Activated CD4-positive, alpha-beta T cell treated with anti-CD3 and anti-CD28 coated beads, Interleukin-2, amount 10 ng/mL, durations not matched to agents 7 days and 5 days (primary cell): Measurements from ENCODE around the gene ZNF227. TPM values are rescaled to one million over a fixed set of nuclear protein-coding genes. Genes with fewer than 3 reads are reported as not detected.
"Not testable (repeated sequence)": the region's sequence is repeated elsewhere in the genome, so short reads cannot be mapped to it uniquely, and the experiment has no call there.

ENCODE experiments used
- CTCF ChIA-PET: fragments of 350-600 bp; sonication (Branson Sonifier 250); formaldehyde crosslinking; loops from one replicate; lab custom pipeline; 2021; ENCODE audit warnings: antibody characterized with exemption; lab: Charles Lee
- POLR2A ChIA-PET: fragments of 350-600 bp; sonication (Branson Sonifier 250); formaldehyde crosslinking; loops from one replicate; lab custom pipeline; 2021; ENCODE audit warnings: antibody characterized with exemption; lab: Charles Lee
- DNase-seq: peaks from one replicate; pipeline ENCODE4 v3.0.0-alpha.2; 2020
- H3K27ac Mint-ChIP-seq: one replicate; pipeline ENCODE4 v1.8.0; 2021; ENCODE audit warnings: mild to moderate bottlenecking, moderate library complexity, mixed read lengths
- H3K27me3 Mint-ChIP-seq: one replicate; pipeline ENCODE4 v1.8.0; 2021; ENCODE audit warnings: mixed read lengths
- H3K36me3 Mint-ChIP-seq: one replicate; pipeline ENCODE4 v1.8.0; 2021; ENCODE audit warnings: low read depth, mixed read lengths
- H3K4me1 Mint-ChIP-seq: one replicate; pipeline ENCODE4 v1.8.0; 2021; ENCODE audit warnings: mixed read lengths
- H3K4me3 Mint-ChIP-seq: one replicate; pipeline ENCODE4 v1.8.0; 2021; ENCODE audit warnings: mild to moderate bottlenecking, moderate library complexity, mixed read lengths
- H3K9me3 Mint-ChIP-seq: one replicate; pipeline ENCODE4 v1.8.0; 2021; ENCODE audit warnings: mixed read lengths
- total RNA-seq, 2 experiments: library from RNA; stranded (reverse); gene quantifications; one replicate each; pipeline ENCODE4 v1.2.3, GENCODE V29; 2021

ZNF227 gene
- 10 to 100 TPM; 29.8 to 30.7 TPM for total RNA-seq

DNA sequence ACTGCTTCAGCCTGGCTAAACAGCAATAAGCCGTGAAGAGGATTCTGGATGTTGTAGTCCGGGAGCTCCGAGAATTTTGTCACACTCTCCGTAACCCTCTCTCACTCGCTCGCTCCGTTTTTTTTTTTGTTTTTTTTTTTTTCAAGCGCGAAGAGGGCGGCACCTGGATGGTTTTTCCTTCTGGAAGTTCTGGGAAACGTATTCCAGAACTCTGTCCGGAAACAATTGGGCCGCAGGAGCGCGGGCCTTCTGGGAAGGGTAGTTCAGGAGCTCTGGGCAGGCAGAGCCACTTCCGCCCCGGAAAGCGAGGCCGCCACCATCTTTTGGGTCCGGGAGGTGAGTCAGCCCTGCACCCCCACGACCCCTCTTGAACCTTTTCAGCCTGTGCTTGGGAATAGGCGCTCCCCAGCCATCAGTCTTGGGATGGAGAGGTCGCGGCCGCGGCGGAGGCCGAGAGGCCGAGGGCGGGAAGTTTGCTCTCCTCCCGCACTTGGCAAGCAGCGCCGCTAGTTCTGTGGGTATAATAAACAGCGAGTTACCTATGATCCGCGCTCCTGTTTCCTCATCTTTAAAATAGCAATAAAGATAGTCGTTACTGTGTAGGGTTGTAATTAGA lies at the start of gene ZNF227:
ZNF227 (plus strand) TSS at position 283 of the 616 bp plus-strand sequence. CDS start 5,261 bp downstream, outside the sequence.
- H3K9me3 Mint-ChIP-seq: peaks cover 24% of the 10 kb centered on the region
- H3K27ac Mint-ChIP-seq: peak within 1 kb of the TSS; percentile 92
- POLR2A ChIA-PET: no interaction called here
- no peaks in the 10 kb centered on the region for H3K27me3 Mint-ChIP-seq
- H3K36me3 Mint-ChIP-seq: peaks cover 39% of the 10 kb centered on the region
- CTCF ChIA-PET: interaction anchor here (0.6 to 1.5 kb wide), 10 partner anchors 31 to 516 kb away, joined by 3 to 4 read pairs (median 3); no protein-coding TSS in a partner anchor
- H3K4me3 Mint-ChIP-seq: peak within 1 kb of the TSS; percentile 92
- peaks cover 29% of the 10 kb centered on the region for H3K4me1 Mint-ChIP-seq
- peak; percentile 83 for DNase-seq

DNA sequence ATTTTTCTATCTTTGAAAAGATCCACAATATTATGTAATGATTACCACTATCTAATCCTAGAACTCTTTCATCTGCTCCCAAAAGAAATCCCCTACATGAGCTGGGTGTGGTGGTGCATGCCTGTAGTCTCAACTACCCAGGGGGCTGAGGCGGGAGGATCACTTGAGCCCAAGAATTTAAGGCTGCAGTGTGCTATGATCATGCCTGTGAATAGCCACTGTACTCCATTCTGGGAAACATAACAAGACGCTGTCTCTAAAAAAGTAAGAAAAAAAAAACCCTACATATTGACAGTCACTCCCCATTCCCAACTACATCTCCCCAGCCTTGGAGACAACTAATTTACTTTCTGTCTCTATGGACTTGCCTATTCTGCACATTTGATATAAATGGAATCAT lies 48.5 kb upstream of the ZNF227 start:
- H3K4me3 Mint-ChIP-seq: no peak overlapping the region
- peaks cover 37% of the 10 kb centered on the region for H3K36me3 Mint-ChIP-seq
- H3K27me3 Mint-ChIP-seq: no peaks in the 10 kb centered on the region
- peaks cover 29% of the 10 kb centered on the region for H3K4me1 Mint-ChIP-seq
- ChIA-PET POLR2A (no interaction called here), CTCF (no interaction called here)
- peaks cover 48% of the 10 kb centered on the region for H3K9me3 Mint-ChIP-seq
- no peak overlapping the region for H3K27ac Mint-ChIP-seq
- no peak for DNase-seq

DNA sequence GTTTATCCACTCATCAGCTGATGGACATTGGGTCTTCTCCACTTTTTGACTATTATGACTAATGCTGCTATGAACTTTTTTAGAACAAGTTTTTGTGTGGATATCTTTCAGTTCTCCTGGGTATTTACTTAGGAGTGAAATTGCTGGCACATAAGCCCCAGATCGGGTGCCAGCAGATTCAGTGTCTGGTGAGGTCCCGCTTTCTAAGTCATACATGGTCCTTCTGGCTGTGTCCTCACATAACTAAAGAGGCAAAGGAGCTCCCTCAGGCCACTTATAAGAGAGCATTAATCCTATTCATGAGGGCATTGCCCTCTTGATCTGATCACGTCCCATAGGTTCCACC lies 48.0 kb upstream of the ZNF227 start:
- CTCF ChIA-PET: interaction anchor here (1.0 kb wide), 1 partner anchor 46 kb away, joined by 4 read pairs; no protein-coding TSS in a partner anchor
- POLR2A ChIA-PET: no interaction called here
- H3K27ac Mint-ChIP-seq: peak overlapping the region; percentile 94

DNA sequence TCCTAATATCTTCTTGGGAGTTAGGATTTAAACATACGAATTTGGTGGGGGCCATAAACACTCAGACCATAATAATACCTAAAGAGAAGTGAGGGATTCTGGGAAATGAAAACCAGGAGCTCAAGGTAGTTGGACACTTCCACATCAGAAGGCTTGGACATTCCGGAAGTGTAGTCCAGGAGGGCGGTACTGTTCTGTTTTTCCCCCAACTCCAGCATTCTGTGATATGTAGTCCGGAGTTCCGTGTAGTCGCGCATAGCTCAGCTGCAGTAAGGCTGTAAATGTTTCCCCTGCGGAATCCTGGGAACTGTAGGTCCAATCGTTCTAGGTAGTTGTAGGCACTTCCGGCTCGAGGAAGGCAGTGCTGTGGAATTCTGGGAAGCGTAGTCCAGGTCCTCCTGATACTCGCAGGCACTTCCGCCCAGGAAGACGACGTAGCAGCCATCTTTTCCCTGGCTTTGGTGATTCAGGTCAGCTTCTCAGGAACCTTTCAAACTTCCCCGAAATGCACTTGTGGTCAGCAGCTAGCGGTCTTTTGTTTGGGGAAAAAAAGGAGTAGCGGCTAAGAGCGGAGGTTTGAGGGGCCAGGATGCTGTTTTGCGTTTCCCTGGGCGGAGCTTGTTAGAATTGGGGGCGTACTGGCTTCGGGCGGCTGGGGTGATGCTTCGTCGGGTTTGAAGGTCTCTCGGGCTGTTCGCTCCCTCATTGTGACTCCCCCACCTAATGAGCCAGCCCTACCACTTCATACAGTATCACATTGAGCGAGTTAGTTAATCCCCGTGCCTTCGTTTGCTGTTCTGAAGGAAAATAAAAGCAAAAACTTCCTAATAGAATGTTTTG lies 47.4 kb upstream of the ZNF227 start, which contains the start of gene ZNF226:
ZNF226 (plus strand) TSS at position 428 of the 840 bp plus-strand sequence. CDS start 4,981 bp downstream, outside the sequence.
- H3K4me1 Mint-ChIP-seq: peaks cover 29% of the 10 kb centered on the region
- CTCF ChIA-PET: interaction anchor here (0.9 to 1.0 kb wide), 2 partner anchors 15 to 45 kb away, joined by 3 to 4 read pairs; no protein-coding TSS in a partner anchor
- H3K4me3 Mint-ChIP-seq: peak within 1 kb of the TSS; percentile 90
- DNase-seq: peak; percentile 86
- no peaks in the 10 kb centered on the region for H3K27me3 Mint-ChIP-seq
- H3K36me3 Mint-ChIP-seq: peaks cover 48% of the 10 kb centered on the region
- H3K27ac Mint-ChIP-seq: peak within 1 kb of the TSS; percentile 94
- H3K9me3 Mint-ChIP-seq: peaks cover 51% of the 10 kb centered on the region
- POLR2A ChIA-PET: no interaction called here

More for the DNA sequence above, 48.0 kb upstream of the ZNF227 start:
- H3K4me3 Mint-ChIP-seq: peak overlapping the region; percentile 90
- H3K36me3 Mint-ChIP-seq: peaks cover 43% of the 10 kb centered on the region
- peaks cover 29% of the 10 kb centered on the region for H3K4me1 Mint-ChIP-seq
- H3K9me3 Mint-ChIP-seq: peaks cover 49% of the 10 kb centered on the region
- no peaks in the 10 kb centered on the region for H3K27me3 Mint-ChIP-seq
- no peak for DNase-seq

- H3K9me3 Mint-ChIP-seq: peaks cover 67% of the 10 kb centered on the region
- H3K27ac Mint-ChIP-seq, POLR2A ChIA-PET, H3K27me3 Mint-ChIP-seq, CTCF ChIA-PET, DNase-seq, H3K4me3 Mint-ChIP-seq: not testable (repeated sequence)
- H3K4me1 Mint-ChIP-seq: peaks cover 19% of the 10 kb centered on the region
- peaks cover 91% of the 10 kb centered on the region for H3K36me3 Mint-ChIP-seq
These were observed 41.7 kb upstream of the ZNF227 start for GRCh38 chr19:44170660-44171059.

- POLR2A ChIA-PET: no interaction called here
- CTCF ChIA-PET: no interaction called here
These were observed 35.7 kb upstream of the ZNF227 start for GRCh38 chr19:44176590-44176989.

DNA sequence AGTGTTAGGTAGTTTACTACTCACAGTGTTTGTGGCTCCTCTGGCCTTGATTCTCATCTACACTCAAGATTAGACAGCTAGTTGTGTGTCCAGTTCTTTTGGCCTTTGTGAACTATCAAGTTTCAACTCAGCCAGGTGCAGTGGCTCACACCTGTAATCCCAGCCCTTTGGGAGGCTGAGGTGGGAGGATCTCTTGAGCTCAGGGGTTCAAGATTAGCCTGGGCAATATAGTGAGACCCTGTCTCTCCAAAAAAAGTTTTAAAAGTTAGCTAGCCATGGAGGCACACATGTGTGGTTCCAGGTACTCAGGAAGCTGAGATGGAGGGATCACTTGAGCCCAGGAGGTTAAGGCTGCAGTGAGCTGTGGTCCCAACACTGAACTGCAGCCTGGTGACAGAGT lies 31.4 kb upstream of the ZNF227 start:
- ChIA-PET POLR2A (no interaction called here), CTCF (interaction anchor here (0.5 to 1.3 kb wide), 2 partner anchors 15 to 1247 kb away, joined by 3 read pairs; no protein-coding TSS in a partner anchor)
- Mint-ChIP-seq H3K4me3 (no peak overlapping the region), H3K36me3 (peaks cover 26% of the 10 kb centered on the region), H3K27ac (no peak overlapping the region), H3K27me3 (no peaks in the 10 kb centered on the region), H3K9me3 (peaks cover 74% of the 10 kb centered on the region), H3K4me1 (no peaks in the 10 kb centered on the region)
- DNase-seq: no peak

More at GRCh38 chr19:44176590-44176989, 35.7 kb upstream of the ZNF227 start:
- peaks cover 70% of the 10 kb centered on the region for H3K36me3 Mint-ChIP-seq
- H3K27me3 Mint-ChIP-seq: no peaks in the 10 kb centered on the region
- H3K9me3 Mint-ChIP-seq: peaks cover 84% of the 10 kb centered on the region
- no peaks in the 10 kb centered on the region for H3K4me1 Mint-ChIP-seq
- DNase-seq: no peak
- H3K27ac Mint-ChIP-seq: no peak overlapping the region
- no peak overlapping the region for H3K4me3 Mint-ChIP-seq

DNA sequence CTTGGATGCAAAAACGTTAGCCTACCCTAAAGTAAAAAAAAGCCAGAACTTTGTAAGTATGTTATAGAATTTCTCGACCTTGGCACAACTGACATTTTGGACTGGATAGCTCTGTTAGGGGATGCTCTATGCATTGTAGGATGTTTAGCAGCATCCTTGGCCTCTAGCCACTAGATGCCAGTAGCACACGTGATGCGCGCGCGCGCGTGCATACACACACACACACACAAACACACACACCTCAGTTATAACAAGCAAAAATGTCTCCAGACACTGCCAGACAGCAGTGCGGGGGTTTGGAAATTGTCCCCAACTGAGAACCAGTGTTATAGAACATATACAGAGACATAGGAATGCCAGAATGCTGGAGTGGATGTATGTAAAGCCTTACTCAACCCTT lies 30.2 kb upstream of the ZNF227 start:
- ChIA-PET CTCF (no interaction called here), POLR2A (no interaction called here)
- peaks cover 62% of the 10 kb centered on the region for H3K9me3 Mint-ChIP-seq
- no peak for DNase-seq
- no peak overlapping the region for H3K27ac Mint-ChIP-seq
- no peaks in the 10 kb centered on the region for H3K4me1 Mint-ChIP-seq
- peaks cover 14% of the 10 kb centered on the region for H3K36me3 Mint-ChIP-seq
- no peaks in the 10 kb centered on the region for H3K27me3 Mint-ChIP-seq
- no peak overlapping the region for H3K4me3 Mint-ChIP-seq

GRCh38 chr19:44190020-44190419 lies 22.3 kb upstream of the ZNF227 start:
- POLR2A ChIA-PET: no interaction called here

GRCh38 chr19:44192127-44192526 lies 20.2 kb upstream of the ZNF227 start:
- DNase-seq: no peak
- Mint-ChIP-seq H3K27me3 (no peaks in the 10 kb centered on the region), H3K36me3 (no peaks in the 10 kb centered on the region), H3K4me1 (no peaks in the 10 kb centered on the region), H3K27ac (no peak overlapping the region), H3K4me3 (no peak overlapping the region), H3K9me3 (peaks cover 39% of the 10 kb centered on the region)
- ChIA-PET CTCF (no interaction called here), POLR2A (no interaction called here)

More at GRCh38 chr19:44190020-44190419, 22.3 kb upstream of the ZNF227 start:
- no peak overlapping the region for H3K27ac Mint-ChIP-seq
- no peaks in the 10 kb centered on the region for H3K4me1 Mint-ChIP-seq
- peaks cover 33% of the 10 kb centered on the region for H3K9me3 Mint-ChIP-seq
- no peaks in the 10 kb centered on the region for H3K27me3 Mint-ChIP-seq
- H3K4me3 Mint-ChIP-seq: no peak overlapping the region
- CTCF ChIA-PET: no interaction called here
- DNase-seq: no peak
- no peaks in the 10 kb centered on the region for H3K36me3 Mint-ChIP-seq

- no peak overlapping the region for H3K4me3 Mint-ChIP-seq
- no peaks in the 10 kb centered on the region for H3K27me3 Mint-ChIP-seq
- no peak overlapping the region for H3K27ac Mint-ChIP-seq
- ChIA-PET POLR2A (no interaction called here), CTCF (no interaction called here)
- no peaks in the 10 kb centered on the region for H3K4me1 Mint-ChIP-seq
- peaks cover 22% of the 10 kb centered on the region for H3K9me3 Mint-ChIP-seq
- no peak for DNase-seq
- no peaks in the 10 kb centered on the region for H3K36me3 Mint-ChIP-seq
These were observed 15.6 kb upstream of the ZNF227 start for GRCh38 chr19:44196772-44197171.

- Mint-ChIP-seq H3K27ac (no peak overlapping the region), H3K27me3 (peaks cover 3% of the 10 kb centered on the region), H3K9me3 (peaks cover 24% of the 10 kb centered on the region), H3K4me1 (peaks cover 6% of the 10 kb centered on the region), H3K36me3 (peaks cover 9% of the 10 kb centered on the region), H3K4me3 (no peak overlapping the region)
- ChIA-PET POLR2A (no interaction called here), CTCF (no interaction called here)
- no peak for DNase-seq
These were observed 9.9 kb upstream of the ZNF227 start for GRCh38 chr19:44202470-44202869.

GRCh38 chr19:44202974-44203373 lies 9.4 kb upstream of the ZNF227 start:
- H3K36me3 Mint-ChIP-seq: peaks cover 12% of the 10 kb centered on the region
- H3K27ac Mint-ChIP-seq: no peak overlapping the region
- H3K27me3 Mint-ChIP-seq: peaks cover 3% of the 10 kb centered on the region
- DNase-seq: no peak
- ChIA-PET POLR2A (no interaction called here), CTCF (no interaction called here)
- H3K4me3 Mint-ChIP-seq: no peak overlapping the region
- peaks cover 22% of the 10 kb centered on the region for H3K9me3 Mint-ChIP-seq
- H3K4me1 Mint-ChIP-seq: peaks cover 8% of the 10 kb centered on the region
